HuH-7 (cell line): ENCODE results near the gene RGR.

ENCODE experiments used
- DNase-seq: peaks from one replicate; pipeline ENCODE4 v3.0.0; 2011; ENCODE audit warnings: low spot score

Gene RGR, protein sequence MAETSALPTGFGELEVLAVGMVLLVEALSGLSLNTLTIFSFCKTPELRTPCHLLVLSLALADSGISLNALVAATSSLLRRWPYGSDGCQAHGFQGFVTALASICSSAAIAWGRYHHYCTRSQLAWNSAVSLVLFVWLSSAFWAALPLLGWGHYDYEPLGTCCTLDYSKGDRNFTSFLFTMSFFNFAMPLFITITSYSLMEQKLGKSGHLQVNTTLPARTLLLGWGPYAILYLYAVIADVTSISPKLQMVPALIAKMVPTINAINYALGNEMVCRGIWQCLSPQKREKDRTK

DNA sequence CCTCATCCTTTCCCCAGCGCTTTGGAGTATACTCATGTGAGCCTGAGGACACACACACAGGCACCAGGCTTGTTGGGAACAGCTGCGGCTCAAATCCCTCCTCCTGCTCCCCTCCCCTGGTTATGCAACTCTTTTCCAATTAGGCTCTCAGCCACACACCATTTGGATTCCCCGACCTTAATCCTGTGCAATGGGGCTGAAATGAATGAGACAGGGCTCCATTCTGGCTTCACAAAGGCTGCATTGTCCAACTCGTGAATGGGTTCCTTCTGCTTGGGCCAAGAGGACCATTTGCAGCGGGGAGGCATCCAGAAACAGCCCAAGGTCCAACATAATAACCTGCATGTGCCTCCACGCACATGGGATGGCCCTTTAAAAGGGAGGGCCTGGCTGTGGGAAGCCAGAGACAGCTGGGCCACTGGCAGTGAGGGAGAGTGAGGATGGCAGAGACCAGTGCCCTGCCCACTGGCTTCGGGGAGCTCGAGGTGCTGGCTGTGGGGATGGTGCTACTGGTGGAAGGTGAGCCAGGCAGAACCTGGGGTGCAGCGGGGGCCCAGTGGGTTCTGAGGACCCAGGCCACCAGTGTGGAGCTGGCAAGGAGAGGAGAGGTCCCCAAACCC is at the start of gene RGR:
Gene RGR (plus strand): TSS at position 403 of the 620 bp plus-strand sequence. CDS start 38 bp downstream, at position 441.
- DNase-seq, result peak; percentile 29

DNA sequence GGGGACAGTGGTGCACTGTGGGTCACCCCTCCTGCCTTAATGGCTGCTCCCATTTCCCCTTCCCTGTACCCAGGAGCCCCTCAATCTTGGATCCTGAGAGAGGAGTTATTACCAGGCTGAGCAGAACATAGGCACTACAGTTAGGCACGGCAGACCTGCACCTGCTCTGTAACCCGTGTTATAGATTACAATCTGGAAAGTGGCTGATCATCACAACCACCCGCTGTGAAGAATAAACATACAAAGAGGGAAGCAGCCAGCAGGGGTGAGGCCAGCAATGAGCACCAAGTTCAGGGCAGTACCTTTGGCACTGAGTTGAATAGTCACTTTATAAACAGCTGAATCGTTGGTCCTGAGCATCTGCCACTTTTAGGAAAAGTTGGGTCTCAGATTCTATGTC is 48.8 kb upstream of the RGR start:
- DNase-seq, result no peak

DNA sequence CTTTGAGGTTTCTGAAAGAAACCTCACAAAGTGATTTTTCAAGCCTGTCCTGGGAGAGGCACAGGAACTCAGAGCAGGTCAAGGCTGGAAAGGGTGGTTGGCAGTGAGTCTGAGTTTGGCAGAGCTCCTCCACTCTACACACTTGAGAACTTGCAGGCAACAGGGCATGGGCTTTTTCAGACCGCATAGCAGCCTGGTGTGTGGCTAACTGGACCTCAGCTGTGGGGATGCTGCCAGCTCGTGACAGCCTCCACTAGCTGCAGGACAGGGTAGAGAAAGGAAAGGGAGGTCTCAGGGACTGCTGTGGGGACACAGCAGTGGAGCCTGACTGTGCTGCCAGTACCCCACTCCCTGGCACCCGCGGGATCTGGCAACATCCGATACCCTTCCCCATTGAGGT is 47.9 kb upstream of the RGR start:
- no peak for DNase-seq

DNA sequence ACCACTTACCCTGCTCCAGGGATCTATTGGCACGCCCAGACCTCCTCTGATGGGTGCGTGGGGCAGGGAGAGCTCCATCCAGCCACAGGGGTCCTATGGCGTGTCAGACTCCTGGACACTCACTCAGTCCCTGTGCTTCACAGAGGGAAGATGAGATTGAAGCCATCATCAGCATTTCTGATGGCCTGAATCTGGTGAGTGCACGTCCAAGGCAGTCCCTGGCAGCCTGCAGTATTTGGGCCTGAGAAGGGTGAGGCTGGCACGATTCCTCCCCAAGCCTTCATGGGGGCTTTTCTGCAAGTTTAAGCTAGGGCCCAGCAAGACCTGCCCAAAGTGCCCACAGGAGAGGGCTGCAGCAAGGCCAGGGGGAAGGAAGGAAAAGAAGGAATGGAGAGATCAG is 47.2 kb upstream of the RGR start:
- no peak for DNase-seq

DNA sequence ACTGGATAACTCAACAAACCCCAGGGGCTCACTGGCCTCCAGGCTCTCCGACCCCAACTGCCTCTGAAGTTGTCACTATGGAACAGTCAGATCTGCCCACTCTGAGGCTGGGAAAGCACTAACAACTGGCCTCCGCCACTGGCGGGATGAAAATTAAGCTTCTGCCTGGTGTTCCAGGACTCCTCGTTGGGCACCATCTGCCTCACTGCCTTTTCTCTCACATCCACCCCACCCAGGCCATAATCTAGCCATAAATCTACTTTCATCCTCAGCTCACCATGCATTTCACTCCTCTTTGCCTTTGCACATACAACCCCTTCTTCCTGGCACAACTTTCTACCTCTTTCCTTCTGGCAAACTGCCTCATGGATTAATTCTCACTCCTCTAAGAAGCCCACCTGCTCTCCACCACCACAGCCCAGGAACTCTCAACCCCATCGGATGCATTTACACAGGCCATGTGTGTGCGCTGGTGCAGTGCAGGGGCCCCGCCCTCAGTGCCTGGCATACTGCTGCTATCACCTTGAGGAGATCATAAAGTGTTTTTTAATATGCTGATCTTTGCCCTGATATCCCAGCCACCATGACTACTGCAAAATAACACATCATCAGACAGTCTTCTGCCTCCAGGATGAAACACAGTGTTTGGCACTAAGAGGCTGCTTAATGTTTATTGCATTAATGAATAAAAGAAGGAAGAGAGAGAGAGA is 46.5 kb upstream of the RGR start:
- DNase-seq, result no peak

DNA sequence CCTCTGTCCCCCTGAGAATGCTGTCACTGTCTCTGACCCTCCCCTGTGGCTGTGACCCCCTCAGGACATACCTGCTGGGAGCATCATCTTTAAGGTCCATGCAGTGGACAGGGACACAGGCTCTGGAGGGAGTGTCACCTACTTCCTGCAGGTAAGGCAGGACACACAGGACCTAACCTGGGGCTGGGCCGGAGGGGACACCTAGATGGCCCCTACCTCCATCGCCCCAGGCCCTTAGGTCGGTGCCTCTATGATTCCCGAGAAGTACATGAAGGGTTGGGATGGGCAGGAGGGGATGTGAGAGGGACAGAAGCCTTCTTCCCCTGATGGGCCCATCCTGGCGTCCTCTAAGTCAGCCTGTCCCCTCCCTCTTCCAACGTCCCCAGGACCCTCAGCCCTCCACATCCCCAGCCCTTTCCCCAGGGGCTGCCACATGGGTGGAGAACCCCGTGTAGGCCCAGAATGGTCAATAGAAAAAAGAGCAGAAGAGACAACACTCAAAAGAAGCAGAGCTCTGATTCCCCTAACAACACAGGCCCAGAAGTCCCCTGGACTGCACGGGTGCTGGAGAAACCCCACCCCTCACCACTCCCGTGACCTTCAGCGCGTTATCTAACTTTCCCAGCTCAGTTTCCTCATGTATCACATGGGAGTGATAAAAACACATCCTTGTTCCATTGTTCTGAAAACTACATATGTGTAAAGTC is 44.2 kb upstream of the RGR start:
- no peak for DNase-seq

DNA sequence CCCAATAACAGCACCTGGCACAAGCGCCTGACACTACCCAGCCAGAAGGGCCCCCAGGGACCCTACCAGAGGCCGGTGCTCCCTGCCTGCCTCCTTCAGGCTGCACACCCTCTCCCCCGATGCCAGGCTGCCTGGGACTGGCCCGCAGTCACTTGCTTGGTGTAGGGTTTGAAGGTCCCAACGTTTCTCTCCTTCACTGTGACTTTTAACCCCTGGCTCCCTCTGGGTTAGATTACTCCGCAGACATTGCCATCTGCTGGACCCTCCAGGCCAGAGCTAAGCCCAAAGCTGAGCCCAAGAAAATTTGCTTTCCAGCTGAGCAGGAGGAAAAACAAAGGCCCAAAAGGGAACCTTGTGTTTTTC is 43.6 kb upstream of the RGR start:
- DNase-seq, result no peak

DNA sequence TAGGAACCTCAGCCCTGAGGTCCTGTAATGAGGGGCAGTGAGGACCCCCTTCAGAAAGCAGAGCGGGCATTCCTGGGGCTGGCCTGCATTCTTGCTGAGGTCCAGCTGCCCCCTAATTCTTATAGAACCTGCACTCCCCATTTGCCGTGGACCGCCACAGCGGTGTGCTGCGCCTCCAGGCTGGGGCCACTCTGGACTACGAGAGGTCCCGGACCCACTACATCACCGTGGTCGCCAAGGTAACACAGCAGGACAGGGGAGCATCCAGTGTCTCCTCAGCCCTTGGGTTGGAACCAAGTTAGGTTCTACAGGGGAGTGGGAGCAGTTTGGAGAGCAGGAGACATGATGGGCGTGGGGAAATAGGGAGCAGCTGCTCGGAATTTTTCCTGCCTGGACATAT is 43.2 kb upstream of the RGR start:
- no peak for DNase-seq

DNA sequence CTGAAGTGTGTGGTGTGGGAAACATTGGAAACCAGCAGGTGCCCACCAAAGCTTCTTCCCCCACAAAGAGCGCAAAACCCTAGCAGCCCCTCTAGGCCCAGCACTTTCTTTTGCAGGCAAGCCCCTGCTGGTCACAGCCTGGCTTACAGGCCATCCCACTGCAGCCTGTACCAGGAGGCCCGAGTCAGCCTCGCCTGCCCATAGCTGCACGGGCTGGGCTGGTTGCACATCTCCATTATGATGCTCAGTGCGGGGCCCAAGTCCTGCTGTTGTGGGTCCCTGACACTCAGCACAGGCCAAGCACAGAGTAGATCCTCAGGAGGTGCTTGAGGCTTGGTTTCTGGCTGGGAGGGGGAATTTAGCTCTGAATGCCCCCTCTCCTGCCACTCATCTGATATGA is 42.5 kb upstream of the RGR start:
- DNase-seq, result no peak

DNA sequence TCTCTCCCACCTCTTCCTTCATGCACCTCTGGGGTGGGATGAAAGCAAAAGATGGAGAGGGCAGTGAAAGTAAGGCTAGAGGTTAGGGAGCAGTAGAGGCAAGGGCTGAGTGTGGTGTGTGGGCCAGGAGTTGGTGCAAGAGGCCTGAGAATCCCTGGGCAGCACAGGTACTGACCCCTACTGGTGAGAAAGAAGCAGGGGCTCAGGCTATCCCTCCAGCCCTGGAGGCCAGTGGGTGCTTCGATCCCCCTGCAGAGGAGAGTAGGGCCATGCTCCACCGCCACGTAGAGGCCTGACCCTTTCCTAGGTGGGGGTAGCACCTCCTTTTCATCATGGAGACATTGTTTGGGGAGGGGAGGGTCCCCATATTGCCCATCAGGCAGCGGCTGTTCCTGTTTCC is 40.7 kb upstream of the RGR start:
- DNase-seq, result no peak

DNA sequence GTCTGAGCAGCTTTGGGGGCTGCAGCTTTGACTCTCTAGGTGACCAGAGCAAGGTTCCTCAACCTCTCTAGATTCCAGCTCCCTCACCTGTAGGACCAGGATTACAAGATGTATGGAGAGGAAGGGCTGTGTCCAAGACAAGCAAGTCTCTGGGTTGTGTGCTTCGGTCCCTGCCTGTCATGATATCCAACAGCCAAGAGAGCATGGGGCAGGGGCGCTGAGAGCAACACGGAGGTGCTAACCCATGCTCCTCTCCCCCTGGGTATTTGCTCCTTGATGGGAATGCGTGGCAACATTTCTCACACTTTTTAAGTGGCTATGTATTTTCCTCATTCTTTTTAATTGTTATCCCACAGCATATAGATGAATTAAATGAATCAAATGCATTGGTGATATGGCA is 40.2 kb upstream of the RGR start:
- DNase-seq, result no peak

DNA sequence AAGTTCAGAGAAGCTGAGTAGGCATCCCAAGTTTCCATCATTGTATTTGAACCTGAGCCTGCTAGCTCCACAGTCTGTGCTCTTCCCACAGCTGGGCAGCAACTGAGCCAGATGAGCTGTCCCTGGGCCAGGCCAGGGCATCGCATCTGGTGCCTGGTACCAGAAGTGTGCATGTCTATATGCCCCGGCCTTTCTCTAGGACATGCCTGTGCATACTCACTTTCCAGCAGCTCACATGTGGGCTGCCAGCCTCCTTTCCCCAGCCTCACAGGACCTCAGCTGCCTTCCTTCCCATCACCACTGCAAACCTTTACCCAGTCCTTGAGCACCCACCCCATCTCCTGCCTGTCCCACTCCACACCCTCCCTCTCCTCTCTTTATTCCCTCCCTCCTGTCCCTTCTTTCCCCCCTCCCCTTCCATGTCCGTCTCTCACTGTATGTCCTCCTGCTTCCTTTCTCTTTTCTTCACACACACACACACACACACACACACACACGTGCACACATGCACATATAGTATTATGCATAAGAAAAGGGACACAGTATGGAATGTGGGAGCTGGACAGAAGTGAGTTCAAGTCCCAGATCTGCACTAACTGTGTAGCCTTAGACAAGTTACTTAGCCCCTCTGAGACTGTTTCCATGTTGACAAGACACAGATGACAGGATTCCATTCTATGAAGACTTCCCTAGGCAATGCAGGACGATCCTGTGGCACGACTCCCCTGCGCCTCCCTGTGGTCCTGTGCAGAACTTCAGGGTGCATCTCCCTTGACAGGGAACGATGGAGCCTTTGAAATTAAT is 39.6 kb upstream of the RGR start:
- peak; percentile 63 for DNase-seq

DNA sequence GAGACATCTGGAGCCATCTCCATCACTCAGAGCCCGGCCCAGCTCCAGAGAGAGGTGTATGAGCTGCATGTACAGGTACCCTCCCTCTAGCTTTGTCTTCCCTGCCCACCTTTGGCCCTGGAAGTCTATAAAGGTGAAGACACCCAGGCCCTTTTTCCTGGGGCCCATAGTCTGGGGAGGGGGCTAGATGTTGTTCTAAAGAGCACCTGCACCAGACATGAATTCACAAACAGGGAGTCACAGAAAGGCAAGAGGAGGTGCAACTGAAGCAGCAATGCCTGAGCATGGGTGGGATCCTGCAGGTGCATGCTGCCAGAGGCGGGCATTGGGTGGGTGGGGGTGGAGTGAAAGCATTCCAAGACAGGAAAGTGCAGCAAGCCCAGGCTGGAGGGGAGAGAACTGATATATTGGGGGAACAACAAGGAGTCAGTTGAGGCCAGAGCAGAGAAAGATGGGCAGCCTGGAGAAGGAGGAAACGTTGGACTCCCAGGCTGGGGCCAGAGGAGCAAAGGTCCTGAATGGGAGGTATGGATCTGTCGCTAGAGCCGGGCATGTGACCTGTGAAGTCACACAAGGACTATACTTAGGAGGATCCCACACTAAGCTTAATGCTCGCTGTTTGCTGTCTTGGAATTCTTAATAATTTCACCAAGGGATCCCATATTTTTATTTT is 38.9 kb upstream of the RGR start:
- DNase-seq, result no peak

DNA sequence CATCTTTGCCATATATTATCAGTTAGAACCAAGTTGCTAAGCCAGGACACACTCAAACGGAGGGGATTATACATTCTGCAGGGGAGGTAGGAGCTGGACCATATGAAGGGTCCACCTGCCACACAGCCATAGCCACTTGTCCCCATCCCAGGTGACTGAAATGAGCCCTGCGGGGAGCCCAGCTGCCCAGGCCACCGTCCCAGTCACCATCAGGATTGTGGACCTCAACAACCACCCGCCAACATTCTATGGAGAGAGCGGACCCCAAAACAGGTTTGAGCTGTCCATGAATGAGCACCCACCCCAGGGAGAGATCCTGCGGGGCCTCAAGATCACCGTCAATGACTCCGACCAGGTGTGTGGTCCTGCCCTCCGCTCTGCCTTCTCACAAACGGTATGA is 36.8 kb upstream of the RGR start:
- DNase-seq, result no peak

DNA sequence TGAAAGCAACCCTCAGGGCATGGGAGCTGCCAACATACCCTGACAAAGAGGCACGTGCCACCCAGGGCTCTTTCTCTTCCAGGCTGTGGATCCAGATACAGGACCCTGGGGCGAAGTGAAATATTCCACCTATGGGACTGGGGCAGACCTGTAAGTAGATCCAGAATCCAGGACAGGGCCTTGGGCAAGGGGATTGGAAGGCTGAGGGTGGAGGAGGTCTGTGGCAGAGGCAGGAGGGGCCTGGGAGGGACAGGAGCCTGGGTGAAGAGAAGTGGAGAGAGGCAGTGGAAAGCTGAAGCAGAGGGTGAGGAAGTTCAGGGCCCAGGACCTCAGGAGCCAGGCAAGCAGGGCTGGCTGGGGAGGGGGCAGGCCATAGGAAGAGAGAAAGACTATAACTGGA is 33.3 kb upstream of the RGR start:
- DNase-seq, result no peak

DNA sequence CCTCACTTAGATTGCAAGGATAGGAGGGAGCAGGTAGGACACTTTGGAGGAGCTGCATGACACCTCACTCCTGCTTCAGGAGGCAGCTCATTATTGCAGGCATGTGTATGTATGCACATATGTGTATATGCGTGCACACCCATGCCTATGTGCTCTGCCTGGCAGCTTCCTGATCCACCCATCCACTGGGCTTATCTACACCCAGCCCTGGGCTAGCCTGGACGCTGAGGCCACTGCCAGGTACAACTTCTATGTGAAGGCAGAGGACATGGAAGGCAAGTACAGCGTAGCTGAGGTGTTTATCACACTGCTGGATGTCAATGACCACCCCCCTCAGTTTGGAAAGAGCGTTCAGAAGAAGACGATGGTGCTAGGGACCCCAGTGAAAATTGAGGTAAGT is 32.8 kb upstream of the RGR start:
- DNase-seq, result no peak

DNA sequence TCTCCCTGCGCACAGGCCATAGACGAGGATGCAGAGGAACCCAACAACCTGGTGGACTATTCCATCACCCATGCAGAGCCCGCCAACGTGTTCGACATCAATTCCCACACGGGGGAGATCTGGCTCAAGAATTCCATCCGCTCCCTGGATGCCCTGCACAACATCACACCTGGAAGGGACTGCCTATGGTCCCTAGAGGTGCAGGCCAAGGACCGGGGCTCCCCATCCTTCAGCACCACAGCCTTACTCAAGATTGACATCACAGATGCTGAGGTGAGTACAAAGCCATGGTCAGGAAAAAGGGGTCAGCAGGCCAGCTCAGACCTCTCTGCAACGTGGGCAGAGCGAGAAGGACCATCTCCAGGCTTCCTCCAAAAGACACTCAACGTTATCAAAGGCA is 31.8 kb upstream of the RGR start:
- DNase-seq, result no peak

DNA sequence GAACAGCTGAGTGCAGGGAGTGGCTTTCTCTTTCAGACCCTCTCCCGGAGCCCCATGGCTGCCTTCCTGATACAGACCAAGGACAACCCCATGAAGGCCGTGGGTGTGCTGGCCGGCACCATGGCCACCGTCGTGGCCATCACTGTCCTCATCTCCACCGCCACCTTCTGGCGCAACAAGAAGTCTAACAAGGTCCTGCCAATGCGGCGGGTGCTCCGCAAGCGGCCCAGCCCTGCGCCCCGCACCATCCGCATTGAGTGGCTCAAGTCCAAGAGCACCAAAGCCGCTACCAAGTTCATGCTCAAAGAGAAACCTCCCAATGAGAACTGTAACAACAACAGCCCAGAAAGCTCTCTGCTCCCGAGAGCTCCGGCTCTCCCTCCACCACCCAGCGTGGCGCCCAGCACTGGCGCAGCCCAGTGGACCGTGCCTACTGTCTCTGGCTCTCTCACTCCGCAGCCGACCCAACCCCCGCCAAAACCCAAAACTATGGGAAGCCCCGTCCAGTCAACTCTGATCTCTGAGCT is 30.7 kb upstream of the RGR start:
- DNase-seq, result no peak

DNA sequence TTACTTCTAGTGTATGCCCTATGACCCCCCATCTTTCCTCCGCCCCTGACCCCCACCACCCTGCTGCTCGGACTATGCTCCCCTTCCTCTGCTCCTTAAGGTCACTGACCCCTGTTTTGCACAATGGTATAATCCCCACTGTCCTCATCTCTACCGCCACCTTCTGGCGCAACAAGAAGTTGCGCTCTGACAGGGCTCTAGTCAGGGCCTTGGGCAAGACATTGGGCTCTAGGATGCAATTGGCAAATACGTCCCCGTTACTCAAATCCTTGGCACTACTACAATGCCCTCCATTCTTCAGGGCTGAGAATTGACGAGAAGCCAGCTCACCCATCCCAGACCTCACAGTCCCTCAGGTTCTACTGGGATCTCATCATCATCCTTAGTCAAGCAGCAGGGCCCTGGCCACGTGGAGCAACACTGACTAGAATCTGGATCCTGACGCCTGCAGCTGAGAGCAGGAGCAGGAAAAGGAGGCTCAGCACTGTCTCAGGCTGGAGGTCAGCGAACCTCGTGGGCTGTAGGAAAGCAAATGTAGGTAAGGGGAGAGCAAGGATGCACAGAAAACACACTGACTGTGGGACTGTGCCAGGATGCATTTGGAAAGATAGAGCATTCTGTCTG is 30.1 kb upstream of the RGR start:
- DNase-seq, result peak; percentile 37

DNA sequence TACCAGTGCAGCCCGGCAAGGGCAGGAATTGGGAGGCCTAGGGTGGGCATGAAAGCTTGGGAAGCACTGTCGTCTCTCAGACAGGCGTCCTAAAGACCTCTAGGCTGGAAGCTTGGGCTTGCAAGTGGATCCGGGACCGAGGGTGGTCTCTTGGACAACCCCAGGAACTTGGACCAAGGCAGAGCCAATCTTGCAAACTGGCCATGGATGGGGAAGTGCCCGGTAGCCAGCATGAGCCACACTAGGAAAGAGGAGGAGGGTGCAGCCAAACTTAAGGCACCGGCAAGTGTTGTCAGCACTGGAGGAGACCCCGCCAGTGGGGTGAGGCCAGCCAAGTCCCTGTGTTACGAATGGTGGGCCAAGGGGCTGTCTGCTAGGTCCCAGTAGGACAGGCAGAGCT is 28.0 kb upstream of the RGR start:
- DNase-seq, result no peak

DNA sequence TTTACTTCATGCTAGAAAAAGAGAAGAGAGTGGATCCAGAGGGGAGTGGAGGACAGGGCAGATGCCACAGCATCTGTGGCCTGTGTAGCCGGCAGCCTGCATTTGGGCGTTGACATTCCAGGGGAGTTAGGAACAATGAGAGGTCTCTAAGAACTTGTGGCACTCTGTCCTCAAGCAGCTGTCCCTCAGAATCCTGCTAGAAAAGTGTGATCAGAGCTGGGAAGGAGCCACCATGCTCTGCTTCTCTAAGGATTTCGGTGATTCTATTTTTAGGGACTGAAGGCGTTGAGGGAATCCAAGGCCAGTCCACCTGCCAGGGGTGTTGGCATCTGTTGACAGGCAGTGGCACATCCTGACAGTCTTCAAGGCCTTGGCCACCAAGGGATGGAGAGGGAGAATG is 27.1 kb upstream of the RGR start:
- no peak for DNase-seq
